OCI-LY7 (cell line): Measurements from ENCODE around the gene MAP1B. TPM values are rescaled to one million over a fixed set of nuclear protein-coding genes. Genes with fewer than 3 reads are reported as not detected.

Experiments used
- BruUV-seq: library from RNA; stranded (reverse); fragments of 400-500 nt; replicated peaks from 2 replicates; lab custom pipeline; 2021; lab: Mats Ljungman, UMichigan
- CTCF ChIA-PET: fragments of 300-600 bp; sonication (Branson Sonifier 250); formaldehyde crosslinking; loops from one replicate; lab custom pipeline; 2022; ENCODE audit warnings: antibody characterized with exemption; ENCODE audit not compliant: unreplicated experiment; lab: Charles Lee
- POLR2A ChIA-PET: fragments of 300-600 bp; sonication (Branson Sonifier 250); formaldehyde crosslinking; loops from one replicate; lab custom pipeline; 2022; ENCODE audit warnings: antibody characterized with exemption; lab: Charles Lee
- DNase-seq: peaks from one replicate; pipeline ENCODE4 v3.0.0-alpha.2; 2015; ENCODE audit warnings: low spot score
- H2AFZ ChIP-seq: fragments of 200-600 bp; sonication (generic), shearing (Covaris generic); 2 replicates; pipeline ENCODE4 v1.6.1; 2014; ENCODE audit warnings: mild to moderate bottlenecking, antibody characterized with exemption, low read length, moderate library complexity
- H3K27ac ChIP-seq: fragments of 200-600 bp; sonication (generic); 2 replicates; pipeline ENCODE4 v1.5.1; 2014; ENCODE audit warnings: mixed run types, low read depth, mild to moderate bottlenecking, moderate library complexity, low read length, inconsistent platforms; ENCODE audit not compliant: poor library complexity, severe bottlenecking
- H3K36me3 ChIP-seq: fragments of 200-600 bp; sonication (generic); 2 replicates; pipeline ENCODE4 v1.6.1; 2014; ENCODE audit warnings: mild to moderate bottlenecking, antibody characterized with exemption, low read length, moderate library complexity, mixed read lengths; ENCODE audit not compliant: insufficient read depth
- H3K4me1 ChIP-seq: fragments of 200-600 bp; sonication (generic); 2 replicates; pipeline ENCODE4 v1.5.1; 2014; ENCODE audit warnings: mild to moderate bottlenecking, low read length; ENCODE audit not compliant: insufficient read depth, poor library complexity, severe bottlenecking
- H3K4me2 ChIP-seq: fragments of 200-600 bp; sonication (generic); 2 replicates; pipeline ENCODE4 v1.6.1; 2014; ENCODE audit warnings: mild to moderate bottlenecking, low read length
- H3K4me3 ChIP-seq: fragments of 200-600 bp; sonication (generic); 2 replicates; pipeline ENCODE4 v1.5.1; 2014; ENCODE audit warnings: mild to moderate bottlenecking, low read depth, low read length; ENCODE audit not compliant: poor library complexity, severe bottlenecking
- H3K79me2 ChIP-seq: fragments of 200-600 bp; sonication (generic); 2 replicates; pipeline ENCODE4 v1.6.1; 2016; ENCODE audit warnings: low read depth, mild to moderate bottlenecking, low read length, moderate library complexity, mixed read lengths; ENCODE audit not compliant: insufficient read depth
- H3K9me2 ChIP-seq: fragments of 200-600 bp; sonication (generic); 2 replicates; pipeline ENCODE4 v1.6.1; 2016; ENCODE audit warnings: mild to moderate bottlenecking, low read length, mixed read lengths; ENCODE audit not compliant: insufficient read depth
- H3K9me3 ChIP-seq: fragments of 200-600 bp; sonication (generic); 2 replicates; pipeline ENCODE4 v1.6.1; 2014; ENCODE audit warnings: mild to moderate bottlenecking, mixed run types, low read length, mixed read lengths
- H4K20me1 ChIP-seq: fragments of 200-600 bp; sonication (generic); 2 replicates; pipeline ENCODE4 v1.6.1; 2014; ENCODE audit warnings: mild to moderate bottlenecking, antibody characterized with exemption, low read length, moderate library complexity, mixed read lengths; ENCODE audit not compliant: insufficient read depth
- CTCF ChIP-seq: fragments of 200-600 bp; sonication (generic); conservative IDR thresholded peaks from 2 replicates; pipeline ENCODE4 v1.5.1; 2014; ENCODE audit warnings: mild to moderate bottlenecking, antibody characterized with exemption, low read length, moderate library complexity, mixed read lengths
- EZH2phosphoT487 ChIP-seq: fragments of 200-600 bp; sonication (generic); IDR thresholded peaks from 2 replicates; pipeline ENCODE4 v1.6.1; 2018; ENCODE audit warnings: low read depth, borderline replicate concordance, mild to moderate bottlenecking, mixed run types, antibody characterized with exemption, low read length, moderate library complexity, mixed read lengths
- intact Hi-C: fragments of 100-400 bp; cut with micrococcal nuclease; formaldehyde crosslinking; loops from one replicate; pipeline ENCODE4 v1.10.0; 2022; ENCODE audit not compliant: unreplicated experiment
- total RNA-seq, 2 experiments: library from RNA; depleted of rRNA in 1 of 2; stranded (reverse); fragments of >200 nt in 1 of 2; shearing (Covaris generic) in 1 of 2; gene quantifications; 2 replicates each; pipeline ENCODE4 v1.2.3, GENCODE V29; 2014 to 2022

MAP1B gene
- total RNA-seq, 2 experiments from 2014 or later = not detected

DNA sequence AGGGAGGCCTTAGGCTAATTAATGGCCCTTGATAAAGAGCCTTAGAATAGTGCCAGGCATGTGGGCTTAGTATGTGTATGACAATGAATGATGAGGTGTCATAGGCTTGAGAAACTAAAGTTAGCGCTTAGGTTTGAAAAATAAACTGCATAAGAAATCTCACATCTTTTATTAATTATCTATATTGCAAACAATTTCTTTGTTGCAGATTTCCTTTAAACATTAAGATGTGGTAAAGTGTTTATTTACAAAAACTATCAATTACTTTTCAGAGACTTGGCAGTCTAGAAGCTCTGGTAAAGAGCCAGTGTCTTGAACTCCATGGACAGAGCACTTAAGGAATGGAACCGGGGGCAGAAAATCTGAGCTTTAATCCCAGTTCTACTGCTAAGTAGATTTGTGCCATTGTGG lies 23.1 kb downstream of the MAP1B start:
- Histone ChIP-seq H4K20me1 (no peaks in the 10 kb centered on the region), H3K36me3 (no peaks in the 10 kb centered on the region), H3K27ac (no peak overlapping the region), H3K9me2 (no peaks in the 10 kb centered on the region), H3K4me1 (no peaks in the 10 kb centered on the region), H3K9me3 (no peaks in the 10 kb centered on the region), H2AFZ (no peak overlapping the region), H3K79me2 (no peaks in the 10 kb centered on the region), H3K4me2 (no peak overlapping the region), H3K4me3 (no peak overlapping the region)
- CTCF ChIA-PET = no interaction called here
- intact Hi-C loops = no loop called here
- no TSS peak for BruUV-seq
- TF ChIP-seq EZH2phosphoT487 = no peak
- no peak for TF ChIP-seq CTCF
- DNase-seq = no peak
- POLR2A ChIA-PET = interaction anchor here (0.5 to 0.8 kb wide), 2 partner anchors 16 to 99 kb away, joined by 3 read pairs; no protein-coding TSS in a partner anchor

- Histone ChIP-seq H3K79me2 (no peaks in the 10 kb centered on the region), H3K9me2 (no peaks in the 10 kb centered on the region), H3K4me1 (no peaks in the 10 kb centered on the region), H2AFZ (no peak overlapping the region), H3K27ac (no peak overlapping the region), H4K20me1 (no peaks in the 10 kb centered on the region), H3K9me3 (no peaks in the 10 kb centered on the region), H3K4me2 (no peak overlapping the region), H3K4me3 (no peak overlapping the region), H3K36me3 (no peaks in the 10 kb centered on the region)
- ChIA-PET CTCF (no interaction called here), POLR2A (no interaction called here)
- BruUV-seq = no TSS peak
- intact Hi-C loops = no loop called here
- TF ChIP-seq EZH2phosphoT487 (no peak), CTCF (no peak)
- DNase-seq = no peak
Observed at GRCh38 chr5:72133212-72133990, 26.1 kb downstream of the MAP1B start.
